K562 (cell line): Measurements from ENCODE around the gene PRR19. TPM values are rescaled to one million over a fixed set of nuclear protein-coding genes. Genes with fewer than 3 reads are reported as not detected.
A peak's percentile ranks its signal among the peaks of the same experiment; 100 is the strongest.

ENCODE experiments used
- CC2D1A ChIP-seq: fragments of 450-650 bp; IDR thresholded peaks from 2 replicates; pipeline ENCODE4 v1.6.1; 2017; ENCODE audit warnings: mild to moderate bottlenecking
- GMEB1 ChIP-seq: fragments of 250-450 bp; sonication (Bioruptor Pico); IDR thresholded peaks from 2 replicates; pipeline ENCODE4 v1.4.0; 2020; ENCODE audit warnings: mild to moderate bottlenecking
- HDAC8 ChIP-seq: fragments of 450-650 bp; IDR thresholded peaks from 2 replicates; pipeline ENCODE4 v1.6.1; 2016; ENCODE audit warnings: mild to moderate bottlenecking, missing genetic modification characterization, moderate library complexity, missing compliant biosample characterization
- HMGN3 ChIP-seq: IDR thresholded peaks from 2 replicates; pipeline ENCODE4 v1.6.1; 2011; ENCODE audit warnings: borderline replicate concordance, low read depth, mild to moderate bottlenecking, mixed read lengths, low read length; ENCODE audit not compliant: insufficient read length; ENCODE audit errors: extremely low read depth
- MYC ChIP-seq, 2 experiments: fragments of 250-450 bp in 1 of 2; sonication (Bioruptor Pico) in 1 of 2; IDR thresholded peaks; 2 replicates each; pipeline versions ENCODE4 v1.5.1 to v1.6.1; 2012 to 2021; ENCODE audit warnings: low read depth in 2 of 2, borderline replicate concordance in 1 of 2, improper control_type of control experiment in 1 of 2, low read length in 1 of 2, mild to moderate bottlenecking in 1 of 2, moderate library complexity in 1 of 2
- NR1H2 ChIP-seq: sonication (generic); formaldehyde crosslinking; IDR thresholded peaks from 2 replicates; pipeline ENCODE4 v1.4.0; 2020; ENCODE audit warnings: mild to moderate bottlenecking, missing genetic modification reagents
- PTBP1 ChIP-seq: fragments of 200-400 bp; formaldehyde crosslinking; IDR thresholded peaks from 2 replicates; pipeline ENCODE4 v1.6.1; 2017; ENCODE audit warnings: low read depth, low read length
- U2AF2 ChIP-seq: fragments of 200-400 bp; formaldehyde crosslinking; optimal IDR thresholded peaks from 2 replicates; pipeline ENCODE3; 2017; ENCODE audit warnings: low read depth, mild to moderate bottlenecking, low read length
- WHSC1 ChIP-seq: IDR thresholded peaks from one replicate; pipeline ENCODE4 v1.6.1; 2012; ENCODE audit warnings: low read length, control low read depth, inconsistent platforms
- YY1 ChIP-seq, 3 experiments: IDR thresholded peaks; 2 replicates each; pipeline ENCODE4 v1.6.1; 2011; ENCODE audit warnings: low read length in 2 of 3, mild to moderate bottlenecking in 2 of 3, moderate library complexity in 2 of 3, borderline replicate concordance in 1 of 3, control low read depth in 1 of 3, low read depth in 1 of 3; ENCODE audit not compliant: insufficient read depth in 3 of 3, insufficient replicate concordance in 2 of 3, control insufficient read depth in 1 of 3, insufficient read length in 1 of 3; ENCODE audit errors: extremely low read depth in 1 of 3
- ZBTB9 ChIP-seq: fragments of 450-650 bp; formaldehyde crosslinking; IDR thresholded peaks from 2 replicates; pipeline ENCODE4 v1.4.0; 2020; ENCODE audit warnings: mild to moderate bottlenecking, moderate library complexity
- ZNF146 ChIP-seq: IDR thresholded peaks from one replicate; pipeline ENCODE4 v1.6.1; 2018; ENCODE audit warnings: missing compliant biosample characterization; ENCODE audit not compliant: unreplicated experiment
- ZNF408 ChIP-seq: fragments of 250-450 bp; sonication (Bioruptor Pico); IDR thresholded peaks from 2 replicates; pipeline ENCODE4 v1.4.0; 2020; ENCODE audit warnings: low read depth, mild to moderate bottlenecking, moderate library complexity
- ZNF707 ChIP-seq: fragments of 250-450 bp; sonication (Bioruptor Pico); conservative IDR thresholded peaks from 2 replicates; pipeline ENCODE4 v1.8.0; 2022; ENCODE audit warnings: inconsistent platforms, mild to moderate bottlenecking, moderate library complexity
- polyA plus RNA-seq, 8 experiments: library from polyadenylated mRNA; depleted of rRNA in 4 of 8; stranded (reverse) in 5 of 8; unstranded in 3 of 8; fragments of >200 nt; fragmentation: Nextera tagmentation in 2 of 8; fragmentation: Illumina TruSeq in 1 of 8; extraction: Ambion mirVana in 2 of 8; extraction: Trizol in 1 of 8; gene quantifications; 2 replicates each; pipeline versions ENCODE4 v1.2.1 to v1.2.3, GENCODE V29; 2011 to 2014; ENCODE audit warnings: inconsistent platforms in 1 of 8, missing spikeins in 1 of 8
- total RNA-seq, 7 experiments: library from RNA; depleted of rRNA in 6 of 7; stranded (reverse); fragments of >200 nt in 6 of 7; fragmentation: Illumina TruSeq in 2 of 7; extraction: Trizol in 2 of 7; gene quantifications; 2 replicates each; pipeline versions ENCODE4 v1.2.1 to v1.2.3, GENCODE V29; 2011 to 2021; ENCODE audit warnings: low replicate concordance in 1 of 7
- TF ChIP-seq, protein P1 (sequence below): fragments of 250-450 bp; sonication (Bioruptor Pico); IDR thresholded peaks from 2 replicates; pipeline ENCODE4 v1.5.0; 2022; ENCODE audit warnings: mild to moderate bottlenecking
- TF ChIP-seq, protein P2 (sequence below): fragments of 450-650 bp; IDR thresholded peaks from 2 replicates; pipeline ENCODE4 v1.7.0; 2016; ENCODE audit warnings: borderline replicate concordance
- TF ChIP-seq, protein P3 (sequence below): fragments of 450-650 bp; IDR thresholded peaks from 2 replicates; pipeline ENCODE4 v1.6.1; 2016; ENCODE audit warnings: low read depth, mild to moderate bottlenecking, moderate library complexity

The PRR19 gene
- total and polyA plus RNA-seq, 9 of the 15 experiments (the other 6 are each of a cell fraction or from before 2014, with no cell fraction given): 0.10 to 1.6 (median 0.54) TPM

DNA sequence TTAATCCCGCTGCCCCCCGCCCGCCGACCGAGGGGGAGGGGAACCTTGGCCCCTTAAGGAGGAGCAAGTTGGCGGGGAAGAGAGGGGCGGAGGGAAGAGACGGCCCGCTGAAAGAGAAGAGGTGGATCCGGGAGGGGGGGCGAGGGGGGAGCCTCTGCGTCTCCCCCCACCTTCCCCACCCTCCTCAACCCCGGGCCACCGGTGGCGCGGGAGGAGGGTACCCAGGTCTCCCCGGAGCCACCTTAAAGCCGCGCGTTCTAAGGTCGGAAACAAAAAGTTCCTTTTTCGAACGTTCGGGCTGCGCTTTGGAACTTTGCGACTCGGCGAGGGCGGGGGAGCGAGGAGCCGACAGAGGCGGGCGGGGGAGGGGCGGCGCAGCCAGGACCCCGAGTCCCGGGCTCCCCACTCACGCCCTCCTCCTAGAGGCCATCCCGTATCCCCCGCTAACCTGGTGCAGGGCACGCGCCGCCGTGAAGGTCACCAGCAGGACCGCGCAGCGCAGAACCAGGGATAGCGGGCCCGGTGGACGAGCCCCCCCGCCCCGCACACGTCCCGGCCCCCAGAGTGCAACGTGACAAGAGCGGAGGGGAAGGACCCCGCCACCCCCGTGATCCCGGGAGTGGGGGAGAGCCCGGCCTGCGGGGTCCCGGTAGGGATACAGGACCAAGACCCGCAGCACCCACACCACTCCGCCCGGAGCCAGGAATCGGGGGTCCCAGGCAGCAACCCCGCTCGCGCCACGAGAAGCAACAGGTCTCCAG lies 47.7 kb upstream of the PRR19 start (continued):
- TF ChIP-seq, protein P1, sequence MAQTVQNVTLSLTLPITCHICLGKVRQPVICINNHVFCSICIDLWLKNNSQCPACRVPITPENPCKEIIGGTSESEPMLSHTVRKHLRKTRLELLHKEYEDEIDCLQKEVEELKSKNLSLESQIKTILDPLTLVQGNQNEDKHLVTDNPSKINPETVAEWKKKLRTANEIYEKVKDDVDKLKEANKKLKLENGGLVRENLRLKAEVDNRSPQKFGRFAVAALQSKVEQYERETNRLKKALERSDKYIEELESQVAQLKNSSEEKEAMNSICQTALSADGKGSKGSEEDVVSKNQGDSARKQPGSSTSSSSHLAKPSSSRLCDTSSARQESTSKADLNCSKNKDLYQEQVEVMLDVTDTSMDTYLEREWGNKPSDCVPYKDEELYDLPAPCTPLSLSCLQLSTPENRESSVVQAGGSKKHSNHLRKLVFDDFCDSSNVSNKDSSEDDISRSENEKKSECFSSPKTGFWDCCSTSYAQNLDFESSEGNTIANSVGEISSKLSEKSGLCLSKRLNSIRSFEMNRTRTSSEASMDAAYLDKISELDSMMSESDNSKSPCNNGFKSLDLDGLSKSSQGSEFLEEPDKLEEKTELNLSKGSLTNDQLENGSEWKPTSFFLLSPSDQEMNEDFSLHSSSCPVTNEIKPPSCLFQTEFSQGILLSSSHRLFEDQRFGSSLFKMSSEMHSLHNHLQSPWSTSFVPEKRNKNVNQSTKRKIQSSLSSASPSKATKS (CRISPR knock-in tag): no peak
- TF ChIP-seq, protein P2, sequence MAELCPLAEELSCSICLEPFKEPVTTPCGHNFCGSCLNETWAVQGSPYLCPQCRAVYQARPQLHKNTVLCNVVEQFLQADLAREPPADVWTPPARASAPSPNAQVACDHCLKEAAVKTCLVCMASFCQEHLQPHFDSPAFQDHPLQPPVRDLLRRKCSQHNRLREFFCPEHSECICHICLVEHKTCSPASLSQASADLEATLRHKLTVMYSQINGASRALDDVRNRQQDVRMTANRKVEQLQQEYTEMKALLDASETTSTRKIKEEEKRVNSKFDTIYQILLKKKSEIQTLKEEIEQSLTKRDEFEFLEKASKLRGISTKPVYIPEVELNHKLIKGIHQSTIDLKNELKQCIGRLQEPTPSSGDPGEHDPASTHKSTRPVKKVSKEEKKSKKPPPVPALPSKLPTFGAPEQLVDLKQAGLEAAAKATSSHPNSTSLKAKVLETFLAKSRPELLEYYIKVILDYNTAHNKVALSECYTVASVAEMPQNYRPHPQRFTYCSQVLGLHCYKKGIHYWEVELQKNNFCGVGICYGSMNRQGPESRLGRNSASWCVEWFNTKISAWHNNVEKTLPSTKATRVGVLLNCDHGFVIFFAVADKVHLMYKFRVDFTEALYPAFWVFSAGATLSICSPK: no peak
- TF ChIP-seq NR1H2: no peak
- TF ChIP-seq CC2D1A: no peak
- TF ChIP-seq, protein P3, sequence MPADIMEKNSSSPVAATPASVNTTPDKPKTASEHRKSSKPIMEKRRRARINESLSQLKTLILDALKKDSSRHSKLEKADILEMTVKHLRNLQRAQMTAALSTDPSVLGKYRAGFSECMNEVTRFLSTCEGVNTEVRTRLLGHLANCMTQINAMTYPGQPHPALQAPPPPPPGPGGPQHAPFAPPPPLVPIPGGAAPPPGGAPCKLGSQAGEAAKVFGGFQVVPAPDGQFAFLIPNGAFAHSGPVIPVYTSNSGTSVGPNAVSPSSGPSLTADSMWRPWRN: no peak
- peak in 1 of 3 experiments; percentile 33 for TF ChIP-seq YY1 (IDR thresholded peaks at IDR 0.05; ENCODE audit: borderline replicate concordance in 1 of 3, control insufficient read depth in 1 of 3, extremely low read depth in 1 of 3, insufficient read depth in 3 of 3, insufficient read length in 1 of 3, insufficient replicate concordance in 2 of 3, low read depth in 1 of 3, low read length in 2 of 3)
- TF ChIP-seq MYC (IDR thresholded peaks at IDR 0.05; ENCODE audit: low read depth, low read length): no peak
- TF ChIP-seq MYC (CRISPR knock-in tag; IDR thresholded peaks at IDR 0.05; ENCODE audit: borderline replicate concordance, low read depth): 0 out of 2 replicates have a peak, but pooled peaks have one; percentile 74
- no peak for TF ChIP-seq U2AF2
- no peak for TF ChIP-seq GMEB1 (CRISPR knock-in tag)
- TF ChIP-seq ZNF146 (CRISPR knock-in tag): no peak
- no peak for TF ChIP-seq HMGN3
- no peak for TF ChIP-seq HDAC8
- no peak for TF ChIP-seq ZNF707 (CRISPR knock-in tag)
- TF ChIP-seq WHSC1: no peak
- no peak for TF ChIP-seq PTBP1
- no peak for TF ChIP-seq ZBTB9 (CRISPR knock-in tag)
- no peak for TF ChIP-seq ZNF408
